OCI-LY3 (cell line): ENCODE data around the gene FURIN.

ENCODE experiments used
- CTCF ChIP-seq: fragments of 200-600, 300-600 bp; sonication (generic); IDR thresholded peaks from 2 replicates; pipeline ENCODE4 v1.5.1; 2014; ENCODE audit warnings: antibody characterized with exemption, low read length, low read depth
- EZH2phosphoT487 ChIP-seq: fragments of 200-600 bp; shearing (Covaris generic); IDR thresholded peaks from 2 replicates; pipeline ENCODE4 v1.6.1; 2018; ENCODE audit warnings: antibody characterized with exemption, mixed run types, low read depth

GRCh38 chr15:90892023-90892422 lies 23.6 kb downstream of the FURIN start:
- TF ChIP-seq CTCF (no peak), EZH2phosphoT487 (no peak)
